Astrocyte (in vitro differentiated cells and primary cell): ENCODE measurements around the gene DHX38. TPM values are rescaled to one million over a fixed set of nuclear protein-coding genes. Genes with fewer than 3 reads are reported as not detected.

Source experiments
- DNase-seq: peaks from one replicate; pipeline ENCODE4 v3.0.0-alpha.2; 2010; ENCODE audit warnings: low read depth
- FAIRE-seq: peaks from 2 replicates; lab custom pipeline; 2011; peaks lifted over from hg19 to GRCh38; lab: Jason Lieb, UNC
- H2AFZ ChIP-seq: 2 replicates; pipeline ENCODE4 v1.6.0; 2012; ENCODE audit warnings: low read depth, low read length, inconsistent platforms
- H3K27ac ChIP-seq: 2 replicates; pipeline ENCODE4 v1.5.1; 2011; ENCODE audit warnings: low read depth, low read length, inconsistent platforms
- H3K27me3 ChIP-seq: 2 replicates; pipeline ENCODE4 v1.6.0; 2011; ENCODE audit warnings: low read length, inconsistent platforms; ENCODE audit not compliant: insufficient read depth
- H3K36me3 ChIP-seq: 2 replicates; pipeline ENCODE4 v1.5.1; 2011; ENCODE audit warnings: low read length, inconsistent platforms; ENCODE audit not compliant: insufficient read depth
- H3K4me1 ChIP-seq: 2 replicates; pipeline ENCODE4 v1.5.1; 2011; ENCODE audit warnings: low read length, inconsistent platforms; ENCODE audit not compliant: insufficient read depth
- H3K4me2 ChIP-seq: 2 replicates; pipeline ENCODE4 v1.6.0; 2012; ENCODE audit warnings: low read length, inconsistent platforms
- H3K4me3 ChIP-seq: 2 replicates; pipeline ENCODE4 v1.5.1; 2011; ENCODE audit warnings: low read depth, mild to moderate bottlenecking, low read length, inconsistent platforms; ENCODE audit not compliant: insufficient read depth
- H3K79me2 ChIP-seq: 2 replicates; pipeline ENCODE4 v1.6.0; 2012; ENCODE audit warnings: mild to moderate bottlenecking, low read length, inconsistent platforms; ENCODE audit not compliant: insufficient read depth
- H3K9ac ChIP-seq: 2 replicates; pipeline ENCODE4 v1.6.0; 2012; ENCODE audit warnings: mild to moderate bottlenecking, low read length, inconsistent platforms
- H3K9me3 ChIP-seq: 2 replicates; pipeline ENCODE4 v1.5.1; 2012; ENCODE audit warnings: low read depth, mild to moderate bottlenecking, low read length, inconsistent platforms; ENCODE audit not compliant: insufficient read depth
- H4K20me1 ChIP-seq: 2 replicates; pipeline ENCODE4 v1.6.0; 2012; ENCODE audit warnings: low read length, inconsistent platforms; ENCODE audit not compliant: insufficient read depth
- H3K27ac Mint-ChIP-seq: one replicate; pipeline ENCODE4 v1.8.0; 2021; ENCODE audit warnings: mild to moderate bottlenecking, mixed read lengths; ENCODE audit not compliant: unreplicated experiment
- H3K27me3 Mint-ChIP-seq: one replicate; pipeline ENCODE4 v1.8.0; 2021; ENCODE audit warnings: low read depth, mixed read lengths; ENCODE audit not compliant: unreplicated experiment
- H3K36me3 Mint-ChIP-seq: one replicate; pipeline ENCODE4 v1.8.0; 2021; ENCODE audit warnings: low read depth, mixed read lengths; ENCODE audit not compliant: unreplicated experiment
- H3K4me1 Mint-ChIP-seq: one replicate; pipeline ENCODE4 v1.8.0; 2021; ENCODE audit warnings: low read depth, mixed read lengths; ENCODE audit not compliant: unreplicated experiment
- H3K4me3 Mint-ChIP-seq: one replicate; pipeline ENCODE4 v1.8.0; 2021; ENCODE audit warnings: mild to moderate bottlenecking, moderate library complexity, mixed read lengths; ENCODE audit not compliant: unreplicated experiment
- H3K9me3 Mint-ChIP-seq: one replicate; pipeline ENCODE4 v1.8.0; 2021; ENCODE audit warnings: mild to moderate bottlenecking, mixed read lengths; ENCODE audit not compliant: unreplicated experiment
- CTCF ChIP-seq: IDR thresholded peaks from 2 replicates; pipeline ENCODE4 v1.5.1; 2011; ENCODE audit warnings: low read depth, mild to moderate bottlenecking, inconsistent platforms, low read length, moderate library complexity; ENCODE audit not compliant: insufficient read depth
- EZH2 ChIP-seq: IDR thresholded peaks from 2 replicates; pipeline ENCODE4 v1.6.1; 2012; ENCODE audit warnings: mild to moderate bottlenecking, low read length, inconsistent platforms; ENCODE audit not compliant: insufficient read depth
- total RNA-seq: library from RNA; stranded (reverse); gene quantifications from 2 replicates; pipeline ENCODE4 v1.2.1, GENCODE V29; 2021

DHX38 gene
- total RNA-seq, 1 donor from 2014 or later, result 49.0 TPM

GRCh38 chr16:72123426-72123825, 29.8 kb downstream of the DHX38 start:
- Histone ChIP-seq H3K27me3 (no peaks in the 10 kb centered on the region), H3K36me3 (no peaks in the 10 kb centered on the region), H3K9ac (no peak overlapping the region), H3K4me1 (no peaks in the 10 kb centered on the region), H3K4me2 (no peak overlapping the region), H3K4me3 (no peak overlapping the region), H3K27ac (no peak overlapping the region), H2AFZ (no peak overlapping the region), H3K79me2 (no peaks in the 10 kb centered on the region), H3K9me3 (no peaks in the 10 kb centered on the region), H4K20me1 (no peaks in the 10 kb centered on the region)
- no peak for FAIRE-seq
- no peak for DNase-seq
- peaks cover 2% of the 10 kb centered on the region for H3K36me3 Mint-ChIP-seq
- H3K27ac Mint-ChIP-seq, result no peak overlapping the region
- H3K4me1 Mint-ChIP-seq, result no peaks in the 10 kb centered on the region
- no peak for TF ChIP-seq EZH2
- no peak for TF ChIP-seq CTCF
- no peak overlapping the region for H3K4me3 Mint-ChIP-seq
- H3K9me3 Mint-ChIP-seq, result no peaks in the 10 kb centered on the region
- peaks cover 2% of the 10 kb centered on the region for H3K27me3 Mint-ChIP-seq

GRCh38 chr16:72124148-72124547, 30.5 kb downstream of the DHX38 start:
- no peak overlapping the region for H3K9ac ChIP-seq
- no peaks in the 10 kb centered on the region for H4K20me1 ChIP-seq
- no peaks in the 10 kb centered on the region for H3K27me3 ChIP-seq
- no peaks in the 10 kb centered on the region for H3K9me3 Mint-ChIP-seq
- no peaks in the 10 kb centered on the region for H3K79me2 ChIP-seq
- no peak overlapping the region for H3K27ac ChIP-seq
- no peak overlapping the region for H2AFZ ChIP-seq
- H3K9me3 ChIP-seq, result no peaks in the 10 kb centered on the region
- no peaks in the 10 kb centered on the region for H3K4me1 ChIP-seq
- no peaks in the 10 kb centered on the region for H3K4me1 Mint-ChIP-seq
- peaks cover under 1% of the 10 kb centered on the region for H3K36me3 Mint-ChIP-seq
- H3K36me3 ChIP-seq, result no peaks in the 10 kb centered on the region
- H3K4me3 Mint-ChIP-seq, result no peak overlapping the region
- no peak overlapping the region for H3K4me3 ChIP-seq
- no peak overlapping the region for H3K27ac Mint-ChIP-seq
- DNase-seq (no peak), FAIRE-seq (no peak)
- TF ChIP-seq CTCF, result no peak
- TF ChIP-seq EZH2, result no peak
- H3K4me2 ChIP-seq, result no peak overlapping the region
- peaks cover 4% of the 10 kb centered on the region for H3K27me3 Mint-ChIP-seq

- DNase-seq (peak; percentile 45), FAIRE-seq (no peak)
- TF ChIP-seq CTCF (peak; percentile 80), EZH2 (no peak)
- Histone ChIP-seq H3K27me3 (no peaks in the 10 kb centered on the region), H3K4me3 (no peak overlapping the region), H3K4me2 (no peak overlapping the region), H3K9ac (no peak overlapping the region), H4K20me1 (no peaks in the 10 kb centered on the region), H3K9me3 (no peaks in the 10 kb centered on the region), H3K79me2 (no peaks in the 10 kb centered on the region), H2AFZ (peak overlapping the region; percentile 6), H3K36me3 (no peaks in the 10 kb centered on the region), H3K4me1 (no peaks in the 10 kb centered on the region), H3K27ac (no peak overlapping the region)
- Mint-ChIP-seq H3K27me3 (peaks cover 4% of the 10 kb centered on the region), H3K9me3 (no peaks in the 10 kb centered on the region), H3K4me1 (no peaks in the 10 kb centered on the region), H3K27ac (peak overlapping the region; percentile 7), H3K36me3 (no peaks in the 10 kb centered on the region), H3K4me3 (no peak overlapping the region)
These were observed 31.4 kb downstream of the DHX38 start for GRCh38 chr16:72124761-72125634.
